ENCODE data around the gene ZNF423. TPM values are rescaled to one million over a fixed set of nuclear protein-coding genes. Genes with fewer than 3 reads are reported as not detected.
A peak's percentile ranks its signal among the peaks of the same experiment; 100 is the strongest.

The ZNF423 gene
- total RNA-seq, 1 donor from 2014 or later, result 19.8 TPM

- H3K4me1 Mint-ChIP-seq, result peaks cover 41% of the 10 kb centered on the region
- TF ChIP-seq, protein P1, sequence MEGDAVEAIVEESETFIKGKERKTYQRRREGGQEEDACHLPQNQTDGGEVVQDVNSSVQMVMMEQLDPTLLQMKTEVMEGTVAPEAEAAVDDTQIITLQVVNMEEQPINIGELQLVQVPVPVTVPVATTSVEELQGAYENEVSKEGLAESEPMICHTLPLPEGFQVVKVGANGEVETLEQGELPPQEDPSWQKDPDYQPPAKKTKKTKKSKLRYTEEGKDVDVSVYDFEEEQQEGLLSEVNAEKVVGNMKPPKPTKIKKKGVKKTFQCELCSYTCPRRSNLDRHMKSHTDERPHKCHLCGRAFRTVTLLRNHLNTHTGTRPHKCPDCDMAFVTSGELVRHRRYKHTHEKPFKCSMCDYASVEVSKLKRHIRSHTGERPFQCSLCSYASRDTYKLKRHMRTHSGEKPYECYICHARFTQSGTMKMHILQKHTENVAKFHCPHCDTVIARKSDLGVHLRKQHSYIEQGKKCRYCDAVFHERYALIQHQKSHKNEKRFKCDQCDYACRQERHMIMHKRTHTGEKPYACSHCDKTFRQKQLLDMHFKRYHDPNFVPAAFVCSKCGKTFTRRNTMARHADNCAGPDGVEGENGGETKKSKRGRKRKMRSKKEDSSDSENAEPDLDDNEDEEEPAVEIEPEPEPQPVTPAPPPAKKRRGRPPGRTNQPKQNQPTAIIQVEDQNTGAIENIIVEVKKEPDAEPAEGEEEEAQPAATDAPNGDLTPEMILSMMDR (IDR thresholded peaks at IDR 0.05; ENCODE audit: unreplicated experiment), result no peak
- H3K27ac Mint-ChIP-seq, result no peak overlapping the region
- no peaks in the 10 kb centered on the region for H3K36me3 Mint-ChIP-seq
- DNase-seq (ENCODE audit: low spot score in 2 of 2, unreplicated experiment in 2 of 2), result no peak
- peaks cover 68% of the 10 kb centered on the region for H3K27me3 Mint-ChIP-seq (ENCODE audit: low read depth)
- H3K9me3 Mint-ChIP-seq, result no peaks in the 10 kb centered on the region
- H3K4me3 Mint-ChIP-seq, result no peak overlapping the region
Measured at GRCh38 chr16:49530427-49530970, 325.4 kb downstream of the ZNF423 start.

DNA sequence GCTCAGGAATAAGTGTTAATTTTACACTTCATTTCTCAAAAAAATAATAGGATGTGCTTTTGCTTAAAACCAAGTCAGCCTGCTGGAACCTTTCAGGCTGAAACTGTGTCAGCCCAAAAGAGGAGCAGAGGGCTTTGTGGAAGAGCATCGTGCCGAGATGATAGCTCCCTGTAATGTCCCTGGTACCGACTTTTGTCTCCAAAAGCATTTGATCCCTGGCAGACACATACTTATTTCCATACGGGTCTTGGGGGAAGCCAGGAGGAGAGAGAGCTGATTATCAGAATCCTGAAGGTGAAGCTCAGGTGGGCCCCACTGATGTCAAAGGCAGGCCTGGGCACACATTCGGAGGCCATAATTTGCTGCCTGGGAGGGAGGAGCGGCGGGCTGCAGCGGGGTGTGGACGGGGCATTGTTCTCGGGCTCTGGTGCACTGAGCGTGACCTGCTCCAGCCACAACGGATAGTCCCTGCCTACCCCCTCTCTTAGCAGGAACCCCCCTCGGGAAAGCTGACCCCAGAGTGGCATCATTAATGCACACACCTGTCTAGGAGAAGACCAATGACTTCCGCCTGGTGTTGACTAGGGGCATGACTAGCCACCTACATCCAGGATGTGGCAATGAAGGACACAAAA lies 326.4 kb downstream of the ZNF423 start:
- H3K27ac Mint-ChIP-seq, result no peak overlapping the region
- H3K9me3 Mint-ChIP-seq, result no peaks in the 10 kb centered on the region
- H3K4me3 Mint-ChIP-seq, result no peak overlapping the region
- peaks cover 39% of the 10 kb centered on the region for H3K4me1 Mint-ChIP-seq
- TF ChIP-seq, protein P1 (IDR thresholded peaks at IDR 0.05; ENCODE audit: unreplicated experiment), result no peak
- H3K36me3 Mint-ChIP-seq, result no peaks in the 10 kb centered on the region
- no peak for DNase-seq (ENCODE audit: low spot score in 2 of 2, unreplicated experiment in 2 of 2)
- H3K27me3 Mint-ChIP-seq (ENCODE audit: low read depth), result peaks cover 65% of the 10 kb centered on the region

DNA sequence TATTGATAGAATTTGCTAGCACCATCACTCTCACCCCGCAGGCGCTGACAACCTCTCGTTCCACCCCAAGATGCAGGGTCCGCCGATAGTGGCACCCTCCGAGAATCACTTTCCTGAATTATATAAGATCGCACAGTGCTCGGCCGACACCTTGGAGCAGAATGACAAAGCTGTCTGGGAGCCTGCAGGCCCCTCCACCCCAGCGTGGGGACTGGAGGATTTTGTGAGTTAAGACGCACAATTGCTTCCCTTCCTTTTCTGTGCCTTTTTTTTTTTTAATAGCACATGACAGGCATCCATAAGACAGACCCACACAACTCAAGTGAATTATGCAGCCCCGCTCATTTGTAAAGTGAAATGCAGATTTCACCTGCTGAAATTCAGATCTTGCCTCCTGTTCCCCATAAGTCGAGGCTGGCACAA lies 327.0 kb downstream of the ZNF423 start:
- peaks cover 39% of the 10 kb centered on the region for H3K4me1 Mint-ChIP-seq
- DNase-seq (ENCODE audit: low spot score in 2 of 2, unreplicated experiment in 2 of 2), result no peak
- no peak overlapping the region for H3K4me3 Mint-ChIP-seq
- H3K27ac Mint-ChIP-seq, result no peak overlapping the region
- H3K9me3 Mint-ChIP-seq, result no peaks in the 10 kb centered on the region
- TF ChIP-seq, protein P1 (IDR thresholded peaks at IDR 0.05; ENCODE audit: unreplicated experiment), result no peak
- peaks cover 68% of the 10 kb centered on the region for H3K27me3 Mint-ChIP-seq (ENCODE audit: low read depth)
- no peaks in the 10 kb centered on the region for H3K36me3 Mint-ChIP-seq

GRCh38 chr16:49528060-49528865 lies 327.6 kb downstream of the ZNF423 start:
- peaks cover 63% of the 10 kb centered on the region for H3K27me3 Mint-ChIP-seq (ENCODE audit: low read depth)
- no peaks in the 10 kb centered on the region for H3K36me3 Mint-ChIP-seq
- H3K4me1 Mint-ChIP-seq, result peaks cover 39% of the 10 kb centered on the region
- DNase-seq (ENCODE audit: low spot score in 2 of 2, unreplicated experiment in 2 of 2), result peak; percentile 36 to 60
- H3K27ac Mint-ChIP-seq, result no peak overlapping the region
- H3K4me3 Mint-ChIP-seq, result peak overlapping the region; percentile 18
- TF ChIP-seq, protein P1 (IDR thresholded peaks at IDR 0.05; ENCODE audit: unreplicated experiment), result no peak
- no peaks in the 10 kb centered on the region for H3K9me3 Mint-ChIP-seq

- no peak for DNase-seq (ENCODE audit: low spot score in 2 of 2, unreplicated experiment in 2 of 2)
- TF ChIP-seq, protein P1 (IDR thresholded peaks at IDR 0.05; ENCODE audit: unreplicated experiment), result no peak
- Mint-ChIP-seq H3K36me3 (peaks cover 2% of the 10 kb centered on the region), H3K4me3 (no peak overlapping the region), H3K27ac (no peak overlapping the region), H3K4me1 (peaks cover 39% of the 10 kb centered on the region), H3K9me3 (no peaks in the 10 kb centered on the region), H3K27me3 (ENCODE audit: low read depth) (peaks cover 58% of the 10 kb centered on the region)
Measured at GRCh38 chr16:49527611-49528010, 328.3 kb downstream of the ZNF423 start.
